HCT116 (cell line): ENCODE results near the gene SPATA17. TPM values are rescaled to one million over a fixed set of nuclear protein-coding genes. Genes with fewer than 3 reads are reported as not detected.

Experiments
- ATAC-seq: fragments of 200-7000 bp; cut with Tn5 transposase; 2 replicates; pipeline ENCODE4 v1.9.1; 2020; ENCODE audit warnings: mild to moderate bottlenecking, moderate library complexity
- BruUV-seq: library from RNA; stranded (reverse); fragments of 400-500 nt; replicated peaks from 2 replicates; lab custom pipeline; 2021; lab: Mats Ljungman, UMichigan
- CTCF ChIA-PET: fragments of 300-600 bp; sonication (Branson Sonifier 250); formaldehyde crosslinking; loops from one replicate; lab custom pipeline; 2021; ENCODE audit warnings: antibody characterized with exemption; lab: Charles Lee
- POLR2A ChIA-PET: fragments of 300-600, 350-600 bp; sonication (Branson Sonifier 250); formaldehyde crosslinking; loops from one replicate; lab custom pipeline; 2021; ENCODE audit warnings: antibody characterized with exemption; lab: Charles Lee
- RAD21 ChIA-PET, 2 experiments: fragments of 300-600 bp; sonication (Branson Sonifier 250); formaldehyde crosslinking; loops; one replicate each; lab custom pipeline; 2023; ENCODE audit warnings: low total read pairs in 2 of 2; ENCODE audit not compliant: uncharacterized antibody in 2 of 2, unreplicated experiment in 2 of 2, low non-redundant PET in 1 of 2; lab: Charles Lee
- DNase-seq: peaks from one replicate; pipeline ENCODE4 v3.0.0-alpha.2; 2010; ENCODE audit warnings: low read depth, low spot score
- H2AFZ ChIP-seq: fragments of 200-600 bp; shearing (Covaris generic), sonication (generic); 2 replicates; pipeline ENCODE4 v1.6.1; 2017; ENCODE audit warnings: low read depth, mixed run types, mixed read lengths, antibody characterized with exemption, low read length; ENCODE audit not compliant: poor library complexity, severe bottlenecking
- H3K27ac ChIP-seq: 2 replicates; pipeline ENCODE4 v1.5.1; 2012; ENCODE audit warnings: low read depth, low read length
- H3K27me3 ChIP-seq: fragments of 200-600 bp; sonication (generic); 2 replicates; pipeline ENCODE4 v1.6.1; 2016; ENCODE audit warnings: mixed run types, low read length, mixed read lengths; ENCODE audit not compliant: insufficient read depth
- H3K36me3 ChIP-seq, 2 experiments: fragments of 200-500 bp in 1 of 2; fragments of 200-600 bp in 1 of 2; sonication (Bioruptor generic) in 1 of 2; sonication (generic) in 1 of 2; 2 replicates each; pipeline versions ENCODE4 v1.5.1 to v1.6.1; 2014 to 2016; ENCODE audit warnings: low read length in 2 of 2, inconsistent platforms in 1 of 2, mixed read lengths in 1 of 2, mixed run types in 1 of 2; ENCODE audit not compliant: insufficient read depth in 2 of 2, control insufficient read depth in 1 of 2
- H3K4me1 ChIP-seq, 2 experiments: fragments of 200-600 bp in 1 of 2; sonication (generic) in 1 of 2; 2 replicates each; pipeline versions ENCODE4 v1.5.1 to v1.6.1; 2012 to 2017; ENCODE audit warnings: low read length in 2 of 2, inconsistent platforms in 1 of 2, mild to moderate bottlenecking in 1 of 2, mixed read lengths in 1 of 2, mixed run types in 1 of 2, moderate library complexity in 1 of 2; ENCODE audit not compliant: insufficient read depth in 2 of 2, control insufficient read depth in 1 of 2
- H3K4me2 ChIP-seq: fragments of 200-600 bp; sonication (generic); 2 replicates; pipeline ENCODE4 v1.6.1; 2017; ENCODE audit warnings: mixed run types, low read length, mixed read lengths
- H3K4me3 ChIP-seq, 2 experiments: fragments of 200-600 bp in 1 of 2; sonication (generic) in 1 of 2; replicated peaks in 1 of 2; 2 replicates each; pipeline ENCODE4 v1.5.1; 2011 to 2016; ENCODE audit warnings: low read length in 2 of 2, control low read depth in 1 of 2, low read depth in 1 of 2, mild to moderate bottlenecking in 1 of 2, mixed read lengths in 1 of 2, mixed run types in 1 of 2
- H3K79me2 ChIP-seq: fragments of 200-600 bp; sonication (generic); 2 replicates; pipeline ENCODE4 v1.6.1; 2017; ENCODE audit warnings: mild to moderate bottlenecking, mixed run types, low read length, moderate library complexity, mixed read lengths; ENCODE audit not compliant: insufficient read depth
- H3K9ac ChIP-seq: fragments of 200-600 bp; sonication (generic); 2 replicates; pipeline ENCODE4 v1.6.1; 2016; ENCODE audit warnings: low read length, mixed read lengths
- H3K9me2 ChIP-seq: fragments of 200-600 bp; sonication (generic), shearing (Covaris generic); 2 replicates; pipeline ENCODE4 v1.6.1; 2017; ENCODE audit warnings: mixed run types, mild to moderate bottlenecking, moderate library complexity; ENCODE audit not compliant: insufficient read depth
- H3K9me3 ChIP-seq, 2 experiments: fragments of 200-500 bp in 1 of 2; fragments of 200-600 bp in 1 of 2; sonication (Bioruptor generic) in 1 of 2; sonication (generic) in 1 of 2; 2 replicates each; pipeline ENCODE4 v1.6.1; 2014 to 2017; ENCODE audit warnings: low read length in 2 of 2, mixed read lengths in 2 of 2, inconsistent platforms in 1 of 2, low read depth in 1 of 2, mild to moderate bottlenecking in 1 of 2, mixed run types in 1 of 2, moderate library complexity in 1 of 2; ENCODE audit not compliant: control insufficient read depth in 1 of 2, insufficient read depth in 1 of 2
- H4K20me1 ChIP-seq: fragments of 200-600 bp; sonication (generic), shearing (Covaris generic); 2 replicates; pipeline ENCODE4 v1.6.1; 2017; ENCODE audit warnings: mixed run types, mild to moderate bottlenecking, moderate library complexity; ENCODE audit not compliant: insufficient read depth
- ATF3 ChIP-seq: IDR thresholded peaks from 2 replicates; pipeline ENCODE4 v1.6.1; 2012
- CEBPB ChIP-seq: IDR thresholded peaks from 2 replicates; pipeline ENCODE4 v1.6.1; 2012; ENCODE audit warnings: low read depth
- CTCF ChIP-seq, 3 experiments: fragments of 200-600 bp in 1 of 3; sonication (generic) in 1 of 3; IDR thresholded peaks in 2 of 3; conservative IDR thresholded peaks in 1 of 3; 2 replicates each; pipeline ENCODE4 v1.5.1; 2012 to 2017; ENCODE audit warnings: low read depth in 2 of 3, low read length in 2 of 3, antibody characterized with exemption in 1 of 3, borderline replicate concordance in 1 of 3, control low read depth in 1 of 3, mild to moderate bottlenecking in 1 of 3, mixed read lengths in 1 of 3, mixed run types in 1 of 3, moderate library complexity in 1 of 3; ENCODE audit not compliant: insufficient read depth in 1 of 3
- FOSL1 ChIP-seq: IDR thresholded peaks from 2 replicates; pipeline ENCODE4 v1.6.1; 2012; ENCODE audit warnings: low read depth
- POLR2AphosphoS5 ChIP-seq: IDR thresholded peaks from 2 replicates; pipeline ENCODE4 v1.6.1; 2011; ENCODE audit warnings: mild to moderate bottlenecking, low read depth, low read length, moderate library complexity
- RAD21 ChIP-seq: IDR thresholded peaks from 2 replicates; pipeline ENCODE4 v1.6.1; 2012; ENCODE audit warnings: low read depth, mild to moderate bottlenecking
- REST ChIP-seq: IDR thresholded peaks from 2 replicates; pipeline ENCODE4 v1.6.1; 2012; ENCODE audit warnings: low read depth
- SIN3A ChIP-seq: IDR thresholded peaks from 2 replicates; pipeline ENCODE4 v1.6.1; 2012; ENCODE audit warnings: low read depth
- SP1 ChIP-seq: IDR thresholded peaks from 2 replicates; pipeline ENCODE4 v1.6.1; 2012; ENCODE audit warnings: low read depth
- TCF7L2 ChIP-seq: IDR thresholded peaks from 2 replicates; pipeline ENCODE4 v1.7.0; 2011; ENCODE audit warnings: borderline replicate concordance, inconsistent platforms; ENCODE audit not compliant: insufficient read depth, insufficient read length; ENCODE audit errors: extremely low read depth
- intact Hi-C: fragments of 100-400 bp; cut with micrococcal nuclease; formaldehyde crosslinking; loops from 2 replicates; pipeline ENCODE4 v1.10.0; 2022
- total RNA-seq: library from RNA; stranded (reverse); gene quantifications from one replicate; pipeline ENCODE4 v1.2.1, GENCODE V29; 2021; ENCODE audit not compliant: unreplicated experiment

SPATA17 gene
- total RNA-seq, 1 experiment from 2014 or later: 2.5 TPM

GRCh38 chr1:217734973-217735372, 103.8 kb downstream of the SPATA17 start (continued):
- TF ChIP-seq CEBPB (no peak), ATF3 (no peak), SIN3A (no peak), REST (no peak), TCF7L2 (no peak), SP1 (no peak)

- H3K27me3 ChIP-seq: no peaks in the 10 kb centered on the region
- no peaks in the 10 kb centered on the region for H3K9me2 ChIP-seq
- H3K4me3 ChIP-seq: no peak overlapping the region
- ATAC-seq (no peak), DNase-seq (peak; percentile 26)
- H3K27ac ChIP-seq: no peak overlapping the region
- H3K79me2 ChIP-seq: no peaks in the 10 kb centered on the region
- H3K36me3 ChIP-seq: no peaks in the 10 kb centered on the region
- no peaks in the 10 kb centered on the region for H4K20me1 ChIP-seq
- H2AFZ ChIP-seq: no peak overlapping the region
- intact Hi-C loops: no loop called here
- no peaks in the 10 kb centered on the region for H3K9me3 ChIP-seq
- no peak overlapping the region for H3K4me2 ChIP-seq
- BruUV-seq: no TSS peak
- ChIA-PET CTCF (no interaction called here), RAD21 (no interaction called here), POLR2A (no interaction called here)
- no peaks in the 10 kb centered on the region for H3K4me1 ChIP-seq
- no peak overlapping the region for H3K9ac ChIP-seq
- TF ChIP-seq POLR2AphosphoS5 (no peak), CEBPB (no peak), FOSL1 (0 out of 2 replicates have a peak, but pooled peaks have one; percentile 12), RAD21 (peak; percentile 60), CTCF (IDR thresholded peaks at IDR 0.05 in 2 of 3, conservative IDR thresholded peaks at IDR 0.05 in 1 of 3; ENCODE audit: borderline replicate concordance in 1 of 3, insufficient read depth in 1 of 3, low read depth in 2 of 3, low read length in 2 of 3) (peak; percentile 37 to 80 (median 59); a peak in 5 of 6 replicates)
Observed at GRCh38 chr1:217747156-217747769, 116.1 kb downstream of the SPATA17 start.
